ENCODE measurements around the gene UTP18. TPM values are rescaled to one million over a fixed set of nuclear protein-coding genes. Genes with fewer than 3 reads are reported as not detected.
"Not testable (repeated sequence)": the region's sequence is repeated elsewhere in the genome, so short reads cannot be mapped to it uniquely, and the experiment has no call there.

UTP18 gene
- total and polyA plus RNA-seq, 10 donors: 23.5 to 45.6 (median 36.6) TPM

GRCh38 chr17:51289696-51290111 is 29.4 kb downstream of the UTP18 start:
- Histone ChIP-seq H3K9me3 (peaks cover 0 to 4% (median 0%) of the 10 kb centered on the region in 8 donors), H3K4me1 (no peaks in the 10 kb centered on the region), H3K27ac (no peak overlapping the region), H3K27me3 (replicated peaks in 1 of 7) (no peaks in the 10 kb centered on the region), H3K4me3 (no peak overlapping the region), H3K36me3 (peaks cover 0 to 99% (median 83%) of the 10 kb centered on the region in 6 donors)
- intact Hi-C loops (cut with DNase I; ENCODE audit: low total_unique reads): no loop called here
- WGBS, 5 donors: 93 to 98% (median 95%) methylated on average over 2 of the region's 2 CpGs
- no peak for TF ChIP-seq POLR2AphosphoS5 (IDR thresholded peaks at IDR 0.05)
- TF ChIP-seq CTCF (IDR thresholded peaks at IDR 0.05 in 8 of 11, conservative IDR thresholded peaks at IDR 0.05 in 3 of 11): no peak
- no peak for TF ChIP-seq POLR2A (IDR thresholded peaks at IDR 0.05)
- DNase-seq: no peak

GRCh38 chr17:51294338-51294737 is 34.0 kb downstream of the UTP18 start:
- 94 to 100% (median 99%) methylated on average over 2 of the region's 2 CpGs for WGBS, 5 donors
- H3K9me3 ChIP-seq; intact Hi-C loops (cut with DNase I; ENCODE audit: low total_unique reads); DNase-seq; H3K4me3 ChIP-seq; H3K27ac ChIP-seq; H3K4me1 ChIP-seq; H3K27me3 ChIP-seq (replicated peaks in 1 of 7): not testable (repeated sequence)
- H3K36me3 ChIP-seq: peaks cover 0 to 89% (median 54%) of the 10 kb centered on the region in 6 donors

- WGBS, 5 donors: 53 to 79% (median 69%) methylated on average over 10 of the region's 10 CpGs
- DNase-seq: no peak
Observed at GRCh38 chr17:51298508-51299371, 38.4 kb downstream of the UTP18 start.

GRCh38 chr17:51299859-51300258 is 39.5 kb downstream of the UTP18 start:
- 88 to 97% (median 93%) methylated on average over 4 of the region's 4 CpGs for WGBS, 5 donors
- DNase-seq: no peak
- Histone ChIP-seq H3K27ac (no peak overlapping the region), H3K4me1 (peaks cover 0 to 8% (median 2%) of the 10 kb centered on the region in 6 donors), H3K36me3 (peaks cover 0 to 48% (median 15%) of the 10 kb centered on the region in 6 donors), H3K4me3 (no peak overlapping the region), H3K9me3 (peaks cover 0 to 2% (median 0%) of the 10 kb centered on the region in 8 donors), H3K27me3 (replicated peaks in 1 of 7) (no peaks in the 10 kb centered on the region)
- no peak for TF ChIP-seq CTCF (IDR thresholded peaks at IDR 0.05 in 8 of 11, conservative IDR thresholded peaks at IDR 0.05 in 3 of 11)
- no peak for TF ChIP-seq POLR2A (IDR thresholded peaks at IDR 0.05)
- TF ChIP-seq POLR2AphosphoS5 (IDR thresholded peaks at IDR 0.05): no peak
- intact Hi-C loops (cut with DNase I; ENCODE audit: low total_unique reads): no loop called here

More at GRCh38 chr17:51298508-51299371, 38.4 kb downstream of the UTP18 start:
- Histone ChIP-seq H3K4me3 (no peak overlapping the region), H3K36me3 (peaks cover 0 to 57% (median 22%) of the 10 kb centered on the region in 6 donors), H3K27me3 (replicated peaks in 1 of 7) (no peaks in the 10 kb centered on the region), H3K9me3 (peaks cover 0 to 4% (median 0%) of the 10 kb centered on the region in 8 donors), H3K4me1 (peaks cover 0 to 8% (median 2%) of the 10 kb centered on the region in 6 donors), H3K27ac (peak overlapping the region in 2 of 8 donors; percentile 8 to 42)
- intact Hi-C loops (cut with DNase I; ENCODE audit: low total_unique reads): no loop called here
- TF ChIP-seq POLR2AphosphoS5 (IDR thresholded peaks at IDR 0.05) (no peak), CTCF (IDR thresholded peaks at IDR 0.05 in 8 of 11, conservative IDR thresholded peaks at IDR 0.05 in 3 of 11) (peak in 9 of 11 experiments; percentile 23 to 67 (median 51)), POLR2A (IDR thresholded peaks at IDR 0.05) (no peak)
